GM23248 (cell line): ENCODE data around the gene DYRK1A.

Experiments
- EZH2 ChIP-seq: fragments of 200-600 bp; sonication (generic); IDR thresholded peaks from 2 replicates; pipeline ENCODE4 v1.6.1; 2018; ENCODE audit warnings: antibody characterized with exemption, mild to moderate bottlenecking; ENCODE audit not compliant: insufficient read depth, poor library complexity, severe bottlenecking
- EZH2phosphoT487 ChIP-seq: fragments of 200-600 bp; sonication (generic); IDR thresholded peaks from 2 replicates; pipeline ENCODE4 v1.6.1; 2018; ENCODE audit warnings: antibody characterized with exemption, moderate library complexity, mild to moderate bottlenecking, low read depth; ENCODE audit not compliant: insufficient read depth

DNA sequence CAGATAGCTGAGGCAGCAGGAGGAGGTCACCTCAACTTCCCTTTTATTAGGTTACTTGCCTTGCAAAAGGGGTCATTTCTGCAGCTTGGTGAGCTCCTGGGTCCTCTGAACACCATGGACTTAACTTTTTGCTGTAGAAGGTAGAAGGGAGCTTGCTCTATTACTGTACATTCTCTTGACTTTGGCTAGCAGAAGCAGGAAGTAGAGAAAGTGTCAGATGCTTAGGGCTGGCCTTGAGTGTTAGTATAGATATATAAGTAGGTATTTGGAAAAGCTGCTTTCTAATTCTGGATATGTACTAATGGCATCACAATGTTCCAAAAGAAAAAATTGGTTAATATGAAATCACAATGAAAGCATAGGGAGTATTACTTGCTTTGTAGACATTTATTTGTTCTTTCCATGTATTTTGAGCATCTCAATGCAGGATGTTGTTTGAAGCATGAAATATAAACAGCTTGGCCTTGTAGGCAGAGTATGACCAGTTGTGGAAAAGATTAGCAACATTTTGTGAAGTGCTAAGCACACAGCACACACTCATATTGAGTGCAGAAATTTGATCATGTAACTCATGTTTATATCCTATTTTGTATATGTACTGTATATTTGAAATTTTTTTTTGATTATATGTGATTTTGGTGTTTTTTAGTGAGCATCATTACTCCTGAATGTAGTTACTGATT lies 108.8 kb downstream of the DYRK1A start:
- TF ChIP-seq EZH2: no peak
- TF ChIP-seq EZH2phosphoT487: no peak
